Suppressor macrophage treated with lipopolysaccharide for 1 hour (primary cell): ENCODE results near the gene LMNTD2.
A peak's percentile ranks its signal among the peaks of the same experiment; 100 is the strongest.
"Not testable (repeated sequence)": the region's sequence is repeated elsewhere in the genome, so short reads cannot be mapped to it uniquely, and the experiment has no call there.

ENCODE experiments used
- DNase-seq, 3 donors: peaks; one replicate each; pipeline ENCODE4 v3.0.0-alpha.2; 2020 to 2022

LMNTD2 gene

GRCh38 chr11:587546-587945 lies 27.0 kb upstream of the LMNTD2 start:
- DNase-seq, result no peak

DNA sequence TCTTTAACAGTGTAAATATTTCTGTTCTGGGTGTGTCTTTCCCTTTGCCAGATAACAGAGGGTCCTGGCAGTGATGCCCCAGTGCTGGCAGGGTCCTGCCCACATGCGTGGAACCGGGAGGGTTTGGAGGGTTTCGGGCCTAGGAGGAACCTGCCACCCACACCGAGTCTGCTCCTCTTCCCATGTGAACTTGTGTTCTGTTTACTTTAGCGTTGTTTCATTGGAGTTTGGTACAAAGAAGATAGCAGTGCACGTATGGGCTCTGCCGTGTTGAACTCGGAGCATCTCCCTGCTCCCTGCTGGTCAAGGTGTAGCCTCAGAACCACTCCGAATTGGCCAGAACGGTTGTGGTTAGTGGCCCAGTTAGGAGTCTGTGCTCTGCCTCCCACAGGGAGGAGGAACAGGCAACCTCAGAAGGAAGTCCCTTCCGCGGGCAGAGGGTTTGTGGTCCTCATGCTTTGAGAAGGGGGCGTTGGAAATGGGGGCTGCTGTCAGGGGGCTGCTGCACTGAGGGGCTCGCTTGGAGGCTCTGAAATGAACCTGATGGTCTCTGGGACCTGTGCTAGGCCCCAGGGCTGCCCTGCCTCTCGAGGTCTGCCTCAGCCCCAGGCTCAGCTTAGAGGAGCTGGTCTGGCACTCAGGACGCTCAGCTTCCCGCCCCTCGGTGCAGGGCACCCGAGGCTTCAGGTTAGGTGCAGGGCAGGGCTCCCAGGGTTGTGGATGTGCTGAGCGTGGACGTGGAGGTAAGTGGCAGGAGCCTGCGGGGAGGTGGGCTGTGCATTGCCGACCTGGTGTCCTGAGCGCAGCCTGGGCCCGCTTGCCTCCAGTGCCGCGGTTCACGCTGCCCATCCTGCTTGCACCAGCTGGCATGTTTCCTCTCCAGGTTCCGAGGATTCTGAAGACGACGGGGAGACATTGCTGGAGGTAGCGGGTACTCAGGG lies 26.1 kb upstream of the LMNTD2 start:
- no peak for DNase-seq

DNA sequence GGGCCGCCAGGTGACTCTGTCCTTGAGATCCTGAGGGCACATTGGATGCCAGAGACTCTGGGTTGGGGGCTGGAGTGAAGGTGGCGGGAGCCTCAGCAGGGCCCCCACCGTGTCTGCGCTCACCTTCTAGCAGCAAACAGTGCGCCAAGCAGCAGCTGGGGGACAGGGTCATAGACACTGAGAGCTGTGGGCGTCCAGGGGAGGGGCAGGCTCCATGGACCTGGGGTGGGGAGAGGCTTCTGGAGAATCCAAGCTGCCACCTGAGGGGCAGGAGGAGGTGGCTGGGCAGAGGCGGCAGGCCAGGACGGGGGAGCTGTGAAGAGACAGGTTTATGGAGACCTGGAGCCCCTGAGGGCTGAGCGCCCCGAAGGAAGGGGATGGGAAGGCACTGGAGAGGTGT lies 23.7 kb upstream of the LMNTD2 start:
- no peak for DNase-seq

DNA sequence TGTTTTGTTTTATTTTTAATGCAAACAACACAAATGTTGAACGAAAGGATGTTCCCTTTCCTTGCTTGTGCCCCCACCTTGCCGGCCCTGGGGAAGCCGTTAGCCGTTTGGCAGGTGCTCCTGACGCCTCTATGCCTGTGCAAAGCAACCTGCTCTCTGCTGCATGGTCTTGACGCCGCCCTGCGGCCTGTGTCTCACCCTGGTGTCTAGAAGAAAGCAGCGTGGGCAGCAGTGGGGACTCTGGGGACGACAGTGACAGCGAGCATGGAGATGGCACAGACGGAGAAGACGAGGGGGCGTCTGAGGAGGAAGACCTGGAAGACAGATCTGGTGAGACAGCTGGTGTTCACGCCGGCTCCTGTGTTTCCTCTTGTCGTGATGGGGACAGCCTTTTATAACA lies 21.2 kb upstream of the LMNTD2 start:
- DNase-seq, result no peak

DNA sequence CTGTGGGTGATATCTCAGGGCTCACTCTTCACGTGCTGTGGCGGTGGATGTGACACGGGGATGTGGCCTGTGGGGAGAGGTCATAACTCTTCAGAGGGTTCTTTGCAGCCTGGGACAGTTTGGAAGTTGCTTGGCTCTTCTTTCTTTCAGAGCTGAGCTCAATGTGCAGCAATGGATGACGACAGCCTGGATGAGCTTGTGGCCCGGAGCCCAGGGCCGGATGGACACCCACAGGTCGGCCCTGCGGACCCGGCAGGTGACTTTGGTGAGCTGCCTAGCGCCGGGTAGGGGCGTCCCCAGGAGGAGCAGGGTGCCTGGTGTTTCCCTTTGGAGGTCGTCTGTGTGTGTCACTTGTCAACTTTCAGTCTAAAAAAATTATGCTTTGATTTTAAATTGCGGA lies 20.8 kb upstream of the LMNTD2 start:
- DNase-seq, result no peak

- no peak for DNase-seq
Measured at GRCh38 chr11:579830-580601, 19.5 kb upstream of the LMNTD2 start.

GRCh38 chr11:578276-579035 lies 17.9 kb upstream of the LMNTD2 start:
- no peak for DNase-seq

DNA sequence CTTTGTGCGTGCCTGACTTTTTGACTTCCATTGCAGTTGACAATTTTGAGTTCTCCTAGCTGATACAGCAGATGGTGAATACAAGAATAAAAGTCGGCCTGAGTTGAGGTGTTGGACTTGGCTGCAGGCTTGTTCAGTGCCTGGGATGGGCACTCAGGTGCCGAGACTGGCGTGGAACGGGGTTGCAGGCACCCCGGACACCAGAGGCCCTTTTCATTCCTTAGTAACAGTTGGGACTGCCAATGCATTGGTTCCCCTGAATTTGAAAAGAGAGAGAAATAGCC lies 17.0 kb upstream of the LMNTD2 start:
- DNase-seq, result no peak

DNA sequence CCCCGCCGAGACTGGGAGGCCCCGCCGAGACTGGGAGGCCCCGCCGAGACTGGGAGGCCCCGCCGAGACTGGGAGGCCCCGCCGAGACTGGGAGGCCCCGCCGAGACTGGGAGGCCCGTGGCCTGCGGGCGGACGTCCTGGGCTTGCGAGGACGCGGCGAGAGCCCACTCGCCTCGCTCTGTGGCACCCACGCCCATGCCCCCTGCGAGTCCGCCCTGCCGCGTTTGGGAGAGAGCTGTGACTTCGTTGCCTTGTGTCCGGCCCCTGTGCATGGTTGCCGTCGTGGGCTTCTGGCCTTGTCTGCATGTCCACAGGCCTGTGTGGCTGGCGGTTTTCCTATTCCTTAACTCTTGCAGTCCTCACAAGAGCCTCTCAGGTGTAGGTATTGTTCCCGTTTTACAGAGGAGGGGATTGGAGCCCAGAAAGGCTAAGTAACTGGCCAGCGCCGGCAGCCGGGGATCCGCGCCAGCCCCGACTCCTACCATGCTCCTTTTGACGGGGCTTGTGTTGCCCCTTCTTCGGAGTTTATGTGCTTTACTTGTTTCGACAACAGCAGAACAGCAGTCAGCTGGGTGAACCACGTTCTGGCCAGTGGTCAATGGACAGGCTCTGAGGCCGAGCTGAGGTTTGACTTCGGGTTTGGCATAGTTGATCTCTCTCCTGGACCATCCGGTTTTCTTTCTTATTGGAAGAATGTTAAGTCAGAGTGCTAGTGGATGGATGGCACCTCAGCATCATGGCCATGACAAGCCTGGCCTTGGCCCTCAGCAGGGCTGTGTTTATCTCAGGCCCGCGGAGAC lies 16.5 kb upstream of the LMNTD2 start:
- DNase-seq, result no peak

DNA sequence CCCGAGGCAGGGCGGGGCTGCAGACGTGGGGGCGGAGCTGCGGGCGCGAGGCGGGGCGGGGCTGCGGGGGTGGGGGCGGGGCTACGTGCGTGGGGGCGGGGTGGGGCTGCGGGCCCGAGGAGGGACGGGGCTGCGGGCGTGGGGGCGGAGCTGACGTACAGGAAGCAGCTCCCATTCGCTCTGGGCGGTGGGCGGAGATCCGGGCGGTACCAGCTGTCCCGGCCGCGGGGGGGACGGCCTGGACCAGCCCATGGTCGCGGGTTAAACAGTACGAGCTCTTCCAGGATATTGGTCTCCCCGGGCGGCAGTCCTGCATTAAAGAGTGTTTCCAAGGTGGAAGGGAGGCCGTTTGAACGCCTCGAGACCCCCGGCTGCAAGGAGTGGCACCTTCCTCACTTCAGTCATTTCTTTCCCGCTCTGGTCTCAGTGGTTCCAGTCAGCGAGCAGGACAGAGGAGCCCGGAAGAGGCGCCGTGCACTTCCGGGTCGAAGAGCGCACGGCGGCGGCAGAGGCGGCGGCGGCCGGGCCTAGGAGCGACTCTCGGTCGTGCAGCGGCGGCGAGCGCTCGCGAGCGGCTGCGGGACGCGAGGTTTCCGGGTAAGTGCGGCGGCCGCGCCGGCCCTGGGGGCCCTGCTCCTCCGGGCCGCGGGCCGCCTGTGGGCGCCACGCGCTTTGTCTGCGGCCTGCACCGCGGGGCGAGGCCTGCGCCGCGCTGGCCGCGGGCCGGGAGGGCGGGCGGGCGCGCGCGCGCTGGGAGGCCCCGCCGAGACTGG lies 15.6 kb upstream of the LMNTD2 start, which contains the start of gene PHRF1:
PHRF1 (plus strand) TSS at position 475 of the 773 bp plus-strand sequence. CDS start 5,043 bp downstream, outside the sequence.
- peak; percentile 95 to 99 (median 97) for DNase-seq

- peak in 1 of 3 donors; percentile 24 for DNase-seq
Measured at GRCh38 chr11:575313-575995, 14.9 kb upstream of the LMNTD2 start.

GRCh38 chr11:574632-575312 lies 14.2 kb upstream of the LMNTD2 start:
- DNase-seq, result peak in 1 of 3 donors; percentile 37

GRCh38 chr11:574031-574570 lies 13.6 kb upstream of the LMNTD2 start:
- not testable (repeated sequence) for DNase-seq

GRCh38 chr11:573146-573759 lies 12.7 kb upstream of the LMNTD2 start:
- DNase-seq, result no peak

DNA sequence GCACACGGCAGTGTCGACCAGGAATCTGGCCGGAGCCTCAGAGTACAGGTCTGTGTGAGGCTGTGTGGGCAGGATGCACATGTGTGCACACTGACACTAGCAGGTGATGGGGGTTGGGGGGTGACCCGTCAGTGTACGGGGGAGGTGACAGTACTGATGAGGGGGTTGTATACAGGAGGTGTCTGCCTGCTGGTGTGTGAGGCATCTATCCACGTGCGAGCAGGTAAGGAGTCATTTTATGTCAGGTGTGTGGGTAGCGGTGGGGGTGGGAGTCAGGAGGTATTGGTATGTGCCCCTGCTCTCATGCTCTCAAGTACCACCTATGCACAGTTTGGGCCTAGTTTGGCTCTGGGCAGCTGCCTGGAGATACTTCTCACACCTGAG lies 11.3 kb upstream of the LMNTD2 start:
- DNase-seq, result no peak

GRCh38 chr11:569158-569885 lies 8.8 kb upstream of the LMNTD2 start:
- no peak for DNase-seq

GRCh38 chr11:568306-569157 lies 8.0 kb upstream of the LMNTD2 start:
- DNase-seq, result peak; percentile 94 to 98 (median 97)
